Measurements from ENCODE around the gene ZNF764. TPM values are rescaled to one million over a fixed set of nuclear protein-coding genes. Genes with fewer than 3 reads are reported as not detected.
"Not testable (repeated sequence)": the region's sequence is repeated elsewhere in the genome, so short reads cannot be mapped to it uniquely, and the experiment has no call there.

The ZNF764 gene
- total and polyA plus RNA-seq, 12 donors: 3.6 to 15.0 (median 9.5) TPM

DNA sequence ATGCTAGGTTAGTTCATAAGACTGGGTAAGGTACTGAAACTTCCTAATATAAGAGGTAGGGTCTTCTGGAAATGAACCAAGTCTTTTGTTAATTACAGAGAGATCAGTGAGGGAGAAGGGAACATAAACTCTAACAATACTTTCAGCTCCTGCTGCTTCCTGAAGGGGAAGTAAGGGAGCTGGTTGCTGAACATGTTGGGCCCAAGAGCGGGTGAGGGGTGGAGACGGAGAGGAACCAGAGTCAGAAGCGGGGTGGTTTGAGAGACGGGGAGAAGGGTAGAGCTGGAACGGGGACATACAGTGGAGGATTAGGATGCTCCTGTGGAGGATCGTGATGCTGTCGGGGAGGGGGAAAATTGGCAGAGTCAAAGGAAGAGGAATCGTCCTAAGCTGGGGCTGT is 12.1 kb downstream of the ZNF764 start:
- WGBS, 4 donors: 78 to 86% (median 85%) methylated on average over 8 of the region's 8 CpGs
- no peak for TF ChIP-seq POLR2A (IDR thresholded peaks at IDR 0.05)
- TF ChIP-seq, protein P1, sequence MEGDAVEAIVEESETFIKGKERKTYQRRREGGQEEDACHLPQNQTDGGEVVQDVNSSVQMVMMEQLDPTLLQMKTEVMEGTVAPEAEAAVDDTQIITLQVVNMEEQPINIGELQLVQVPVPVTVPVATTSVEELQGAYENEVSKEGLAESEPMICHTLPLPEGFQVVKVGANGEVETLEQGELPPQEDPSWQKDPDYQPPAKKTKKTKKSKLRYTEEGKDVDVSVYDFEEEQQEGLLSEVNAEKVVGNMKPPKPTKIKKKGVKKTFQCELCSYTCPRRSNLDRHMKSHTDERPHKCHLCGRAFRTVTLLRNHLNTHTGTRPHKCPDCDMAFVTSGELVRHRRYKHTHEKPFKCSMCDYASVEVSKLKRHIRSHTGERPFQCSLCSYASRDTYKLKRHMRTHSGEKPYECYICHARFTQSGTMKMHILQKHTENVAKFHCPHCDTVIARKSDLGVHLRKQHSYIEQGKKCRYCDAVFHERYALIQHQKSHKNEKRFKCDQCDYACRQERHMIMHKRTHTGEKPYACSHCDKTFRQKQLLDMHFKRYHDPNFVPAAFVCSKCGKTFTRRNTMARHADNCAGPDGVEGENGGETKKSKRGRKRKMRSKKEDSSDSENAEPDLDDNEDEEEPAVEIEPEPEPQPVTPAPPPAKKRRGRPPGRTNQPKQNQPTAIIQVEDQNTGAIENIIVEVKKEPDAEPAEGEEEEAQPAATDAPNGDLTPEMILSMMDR (IDR thresholded peaks at IDR 0.05): no peak
- Histone ChIP-seq H3K4me3 (no peak overlapping the region), H3K27ac (no peak overlapping the region), H3K27me3 (no peaks in the 10 kb centered on the region), H3K9me3 (replicated peaks in 1 of 3) (no peaks in the 10 kb centered on the region), H3K36me3 (replicated peaks in 1 of 2) (no peaks in the 10 kb centered on the region), H3K4me1 (replicated peaks in 1 of 2) (peaks cover 10 to 12% of the 10 kb centered on the region in 2 donors)
- no peak for DNase-seq
- intact Hi-C loops (cut with DNase I): no loop called here

DNA sequence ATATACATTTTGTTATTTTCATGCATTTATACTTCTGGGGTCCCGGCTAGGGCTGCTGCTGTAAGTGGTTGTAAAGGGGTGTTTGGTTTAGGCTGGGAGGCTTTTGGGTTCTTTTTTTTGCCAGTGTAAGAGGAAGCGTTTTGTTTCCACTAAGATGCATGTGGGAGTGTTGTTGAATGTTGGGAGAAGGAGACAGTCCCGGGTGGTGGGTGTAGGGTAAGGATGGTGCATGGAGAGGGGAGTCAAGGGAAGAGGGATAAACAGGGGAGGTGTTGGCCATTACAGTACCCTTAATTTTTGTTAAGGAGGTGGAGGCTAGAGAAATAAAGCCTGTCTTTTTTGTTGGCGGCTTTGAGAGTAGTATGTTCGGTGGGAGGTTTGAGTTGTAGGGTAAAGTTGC is 15.1 kb downstream of the ZNF764 start:
- TF ChIP-seq POLR2A (IDR thresholded peaks at IDR 0.05): no peak
- TF ChIP-seq, protein P1 (IDR thresholded peaks at IDR 0.05): no peak
- intact Hi-C loops (cut with DNase I): no loop called here

DNA sequence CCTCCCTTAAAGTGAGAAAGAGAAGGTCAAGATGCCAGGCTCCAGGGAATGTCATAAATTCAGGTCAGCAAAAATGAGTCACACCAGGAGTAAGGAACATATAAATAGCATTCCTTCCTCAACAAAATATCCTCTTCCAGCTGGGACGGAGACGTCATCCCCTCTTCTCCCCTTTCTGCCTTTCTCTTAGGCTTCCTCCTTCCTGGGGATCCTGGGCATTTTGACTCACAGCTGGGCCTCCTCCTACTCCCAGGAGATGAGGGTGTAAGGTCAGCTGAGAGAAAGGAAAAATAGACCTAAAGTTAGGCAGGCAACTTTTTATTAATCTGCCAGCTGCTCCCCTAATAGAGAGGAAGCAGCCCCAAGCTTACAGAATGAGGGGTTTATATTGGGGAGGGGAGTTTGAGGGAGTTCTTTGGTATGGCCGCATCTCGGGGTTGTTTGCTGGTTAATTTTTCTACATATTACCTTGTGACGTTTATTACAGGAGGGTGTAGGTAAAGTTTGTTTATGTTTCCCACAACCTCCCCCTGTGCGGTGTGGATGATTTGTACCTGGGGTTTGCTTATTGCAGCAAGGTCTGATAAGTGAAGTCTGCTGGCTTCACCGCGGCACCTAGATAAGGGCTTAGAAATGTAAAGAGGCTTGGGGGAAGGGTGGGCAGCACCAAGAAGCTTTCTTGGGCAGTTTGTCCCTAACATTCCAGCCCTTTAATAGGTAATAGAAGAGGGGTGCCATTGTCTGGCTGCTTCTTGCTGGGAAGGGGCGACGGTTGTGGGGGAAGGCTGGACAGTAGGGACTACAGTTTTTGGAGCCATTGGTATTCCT is 16.5 kb downstream of the ZNF764 start:
- H3K9me3 ChIP-seq (replicated peaks in 1 of 3): no peaks in the 10 kb centered on the region
- no peak overlapping the region for H3K4me3 ChIP-seq
- H3K27ac ChIP-seq: no peak overlapping the region
- H3K27me3 ChIP-seq: no peaks in the 10 kb centered on the region
- no peak for TF ChIP-seq POLR2A (IDR thresholded peaks at IDR 0.05)
- TF ChIP-seq, protein P1 (IDR thresholded peaks at IDR 0.05): no peak
- DNase-seq: no peak
- intact Hi-C loops (cut with DNase I): no loop called here
- 62 to 75% (median 71%) methylated on average over 10 of the region's 10 CpGs for WGBS, 4 donors
- H3K36me3 ChIP-seq (replicated peaks in 1 of 2): no peaks in the 10 kb centered on the region
- no peaks in the 10 kb centered on the region for H3K4me1 ChIP-seq (replicated peaks in 1 of 2)

More for the DNA sequence above, 15.1 kb downstream of the ZNF764 start:
- no peaks in the 10 kb centered on the region for H3K9me3 ChIP-seq (replicated peaks in 1 of 3)
- H3K4me3 ChIP-seq: no peak overlapping the region
- DNase-seq: no peak
- 82 to 88% (median 85%) methylated on average over 5 of the region's 5 CpGs for WGBS, 4 donors
- no peaks in the 10 kb centered on the region for H3K4me1 ChIP-seq (replicated peaks in 1 of 2)
- no peaks in the 10 kb centered on the region for H3K27me3 ChIP-seq
- H3K27ac ChIP-seq: no peak overlapping the region
- H3K36me3 ChIP-seq (replicated peaks in 1 of 2): no peaks in the 10 kb centered on the region

DNA sequence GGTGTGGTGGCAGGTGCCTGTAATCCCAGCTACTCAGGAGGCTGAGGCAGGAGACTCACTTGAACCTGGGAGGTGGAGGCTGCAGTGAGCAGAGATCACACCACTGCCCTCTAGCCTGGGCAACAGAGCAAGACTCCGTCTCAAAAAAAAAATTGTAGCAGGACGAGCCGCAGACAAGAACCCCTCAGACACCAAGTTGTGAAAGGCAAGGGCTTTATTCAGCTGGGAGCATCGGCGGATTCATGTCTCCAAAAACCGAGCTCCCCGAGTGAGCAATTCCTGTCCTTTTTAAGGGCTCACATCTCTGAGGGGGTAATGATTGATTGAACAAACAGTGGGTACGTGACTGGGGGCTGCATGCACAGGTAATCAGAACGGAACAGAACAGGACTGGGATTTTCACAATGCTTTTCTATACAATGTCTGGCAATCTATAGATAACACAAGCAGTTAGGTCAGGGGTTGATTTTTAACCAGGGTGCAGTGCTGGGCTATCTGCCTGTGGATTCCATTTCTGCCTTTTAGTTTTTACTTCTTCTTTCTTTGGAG is 17.2 kb downstream of the ZNF764 start:
- H3K4me3 ChIP-seq; H3K36me3 ChIP-seq (replicated peaks in 1 of 2); H3K27me3 ChIP-seq; H3K9me3 ChIP-seq (replicated peaks in 1 of 3); intact Hi-C loops (cut with DNase I); H3K27ac ChIP-seq; H3K4me1 ChIP-seq (replicated peaks in 1 of 2); DNase-seq: not testable (repeated sequence)
- WGBS, 4 donors: 77 to 83% (median 78%) methylated on average over 9 of the region's 9 CpGs

DNA sequence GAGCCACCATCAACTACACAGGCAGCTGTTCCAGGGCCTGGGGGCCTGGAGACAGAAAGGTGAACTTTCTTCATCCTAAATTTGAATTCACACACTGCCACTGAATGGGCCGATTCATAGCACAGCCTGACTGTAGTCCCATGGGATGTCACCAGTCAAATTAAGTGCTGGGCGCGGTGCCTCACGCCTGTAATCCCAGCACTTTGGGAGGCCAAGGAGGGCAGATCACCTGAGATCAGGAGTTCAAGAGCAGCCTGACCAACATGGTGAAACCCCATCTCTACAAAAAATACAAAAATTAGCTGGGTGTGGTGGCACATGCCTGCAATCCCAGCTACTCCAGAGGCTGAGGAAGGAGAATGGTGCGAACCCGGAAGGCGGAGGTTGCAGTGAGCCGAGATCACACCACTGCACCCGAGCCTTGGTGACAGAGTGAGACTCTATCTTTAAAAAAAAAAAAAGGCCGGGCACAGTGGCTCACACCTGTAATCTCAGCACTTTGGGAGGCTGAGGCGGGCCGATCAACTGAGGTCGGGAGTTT is 18.1 kb downstream of the ZNF764 start:
- H3K4me3 ChIP-seq; H3K9me3 ChIP-seq (replicated peaks in 1 of 3); H3K36me3 ChIP-seq (replicated peaks in 1 of 2); DNase-seq; intact Hi-C loops (cut with DNase I); H3K27ac ChIP-seq; H3K27me3 ChIP-seq: not testable (repeated sequence)
- H3K4me1 ChIP-seq (replicated peaks in 1 of 2): peaks cover 8 to 12% of the 10 kb centered on the region in 2 donors
- 86 to 94% (median 90%) methylated on average over 9 to 13 of the region's 13 CpGs for WGBS, 4 donors

Measured in adrenal gland (tissue), 12 donors.